ENCODE data around the gene FMN1. TPM values are rescaled to one million over a fixed set of nuclear protein-coding genes. Genes with fewer than 3 reads are reported as not detected.

The FMN1 gene
- total RNA-seq, 4 donors from 2014 or later = 12.6 to 52.2 (median 20.1) TPM

DNA sequence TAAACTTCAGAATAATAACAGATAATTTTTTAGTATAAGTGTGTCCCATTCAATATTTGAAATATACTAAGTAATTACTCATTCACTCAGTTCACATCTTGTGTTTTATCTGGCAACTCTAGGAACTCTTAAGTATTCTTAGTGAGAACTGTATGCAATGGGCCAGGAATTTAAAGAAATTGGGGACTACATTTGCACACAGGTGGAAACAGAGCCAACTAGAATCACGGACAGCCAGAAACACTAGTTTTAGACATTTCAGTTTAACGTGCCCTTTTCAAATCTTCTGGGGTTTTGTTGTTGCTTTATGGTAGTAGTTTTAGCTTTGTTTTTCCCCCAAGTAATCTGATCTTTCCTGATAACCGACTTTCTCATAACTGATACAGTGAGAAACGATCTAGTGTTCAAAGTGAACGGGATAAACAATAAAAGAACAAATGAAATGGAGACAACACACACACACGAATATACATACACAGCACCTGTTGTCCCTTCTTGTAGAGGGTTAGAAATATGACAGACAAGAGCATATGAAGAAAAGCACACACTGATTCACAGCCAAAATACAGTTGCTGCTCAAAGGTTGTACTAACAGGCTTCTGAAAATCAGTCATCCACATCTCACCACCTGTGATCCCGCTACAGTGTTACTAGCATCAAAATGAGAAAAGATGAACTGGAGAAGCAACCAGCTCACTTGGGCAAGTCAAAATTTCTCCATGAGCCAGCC is 167.0 kb downstream of the FMN1 start:
- WGBS, 2 donors = 34 to 66% methylated on average over 7 of the region's 7 CpGs
- DNase-seq (ENCODE audit: low spot score in 2 of 2) = no peak
- TF ChIP-seq, protein P1, sequence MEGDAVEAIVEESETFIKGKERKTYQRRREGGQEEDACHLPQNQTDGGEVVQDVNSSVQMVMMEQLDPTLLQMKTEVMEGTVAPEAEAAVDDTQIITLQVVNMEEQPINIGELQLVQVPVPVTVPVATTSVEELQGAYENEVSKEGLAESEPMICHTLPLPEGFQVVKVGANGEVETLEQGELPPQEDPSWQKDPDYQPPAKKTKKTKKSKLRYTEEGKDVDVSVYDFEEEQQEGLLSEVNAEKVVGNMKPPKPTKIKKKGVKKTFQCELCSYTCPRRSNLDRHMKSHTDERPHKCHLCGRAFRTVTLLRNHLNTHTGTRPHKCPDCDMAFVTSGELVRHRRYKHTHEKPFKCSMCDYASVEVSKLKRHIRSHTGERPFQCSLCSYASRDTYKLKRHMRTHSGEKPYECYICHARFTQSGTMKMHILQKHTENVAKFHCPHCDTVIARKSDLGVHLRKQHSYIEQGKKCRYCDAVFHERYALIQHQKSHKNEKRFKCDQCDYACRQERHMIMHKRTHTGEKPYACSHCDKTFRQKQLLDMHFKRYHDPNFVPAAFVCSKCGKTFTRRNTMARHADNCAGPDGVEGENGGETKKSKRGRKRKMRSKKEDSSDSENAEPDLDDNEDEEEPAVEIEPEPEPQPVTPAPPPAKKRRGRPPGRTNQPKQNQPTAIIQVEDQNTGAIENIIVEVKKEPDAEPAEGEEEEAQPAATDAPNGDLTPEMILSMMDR (IDR thresholded peaks at IDR 0.05) = no peak
- TF ChIP-seq POLR2A (IDR thresholded peaks at IDR 0.05) = no peak
- intact Hi-C loops (cut with DNase I; ENCODE audit: low total_unique reads) = no loop called here
- no peak overlapping the region for H3K4me3 ChIP-seq (ENCODE audit: low read depth, poor library complexity, severe bottlenecking)

DNA sequence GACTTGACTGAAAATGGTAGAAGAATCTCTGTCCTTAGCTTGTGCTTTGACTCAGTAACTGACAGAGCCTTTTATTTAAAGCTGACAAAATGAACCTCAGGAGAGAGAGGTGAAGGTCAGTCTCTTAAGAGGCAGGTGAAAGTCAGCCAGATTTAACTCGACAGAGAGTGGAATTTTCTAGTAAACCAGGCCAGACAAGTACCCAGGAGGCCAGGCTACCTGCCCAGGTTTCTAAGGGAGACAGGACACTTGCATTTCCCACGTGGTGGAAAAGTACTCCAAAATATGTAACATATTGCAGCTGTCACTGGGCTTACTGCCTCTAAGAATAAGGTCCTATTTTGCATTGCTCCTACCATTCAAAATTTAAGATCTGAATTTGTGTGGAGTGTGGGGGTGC is 167.9 kb downstream of the FMN1 start:
- no peak for DNase-seq (ENCODE audit: low spot score in 2 of 2)

DNA sequence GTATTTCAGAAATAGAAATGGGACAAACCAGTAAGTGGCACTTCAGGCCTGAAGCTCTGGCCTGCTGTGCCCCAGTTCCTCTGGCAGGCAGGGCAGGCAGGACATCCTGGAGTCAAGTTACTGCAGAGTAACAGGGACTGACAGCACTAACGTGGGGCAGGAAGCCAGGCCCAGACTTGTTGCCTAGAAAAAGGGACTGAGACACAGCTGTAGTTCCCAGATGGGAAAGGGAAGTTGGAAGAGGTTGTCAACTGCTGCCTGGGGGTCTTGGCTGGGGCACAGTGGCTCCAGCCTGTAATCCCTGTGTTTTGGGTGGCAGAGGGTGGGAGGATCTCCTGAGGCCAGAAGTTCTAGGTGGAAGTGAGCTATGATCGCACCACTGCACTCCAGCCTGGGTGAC is 171.9 kb downstream of the FMN1 start:
- intact Hi-C loops (cut with DNase I; ENCODE audit: low total_unique reads) = no loop called here
- WGBS, 2 donors = 21 to 27% methylated on average over 2 of the region's 2 CpGs
- peak; percentile 62 to 92 for DNase-seq (ENCODE audit: low spot score in 2 of 2)
- no peak for TF ChIP-seq POLR2A (IDR thresholded peaks at IDR 0.05)
- TF ChIP-seq, protein P1 (IDR thresholded peaks at IDR 0.05) = no peak
- H3K4me3 ChIP-seq (ENCODE audit: low read depth, poor library complexity, severe bottlenecking) = no peak overlapping the region

More for the DNA sequence above, 167.9 kb downstream of the FMN1 start:
- no peak overlapping the region for H3K4me3 ChIP-seq (ENCODE audit: low read depth, poor library complexity, severe bottlenecking)
- intact Hi-C loops (cut with DNase I; ENCODE audit: low total_unique reads) = no loop called here
- TF ChIP-seq, protein P1 (IDR thresholded peaks at IDR 0.05) = no peak
- TF ChIP-seq POLR2A (IDR thresholded peaks at IDR 0.05) = no peak
- 32 to 34% methylated on average over 2 of the region's 2 CpGs for WGBS, 2 donors

DNA sequence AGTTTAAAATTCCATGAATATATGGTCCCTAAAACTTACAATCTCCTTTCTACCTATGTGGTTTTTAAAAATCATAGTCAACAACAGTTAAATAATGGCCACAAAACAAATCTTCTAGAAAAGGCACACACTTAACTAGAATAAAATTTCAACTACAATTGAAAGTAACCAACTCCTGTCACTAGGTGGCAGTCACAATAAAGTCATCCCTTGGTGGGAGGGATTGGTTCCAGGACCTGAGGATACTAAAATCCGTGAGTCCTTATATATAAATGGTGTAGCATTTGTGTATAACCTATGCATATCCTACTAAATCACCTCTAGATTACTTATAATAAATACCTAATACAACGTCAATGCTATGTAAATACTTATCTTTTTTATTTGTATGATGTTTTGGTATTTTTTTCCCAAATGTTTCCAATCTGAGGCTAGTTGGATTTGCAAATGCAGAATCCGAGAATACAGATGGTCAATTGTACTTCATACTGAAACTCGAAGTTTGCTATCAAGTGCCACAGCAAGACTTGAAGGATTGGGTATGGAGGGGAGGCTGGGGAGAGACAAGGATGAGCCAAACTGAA is 172.6 kb downstream of the FMN1 start:
- no peak for TF ChIP-seq POLR2A (IDR thresholded peaks at IDR 0.05)
- TF ChIP-seq, protein P1 (IDR thresholded peaks at IDR 0.05) = no peak
- H3K4me3 ChIP-seq (ENCODE audit: low read depth, poor library complexity, severe bottlenecking) = no peak overlapping the region
- 14 to 18% methylated on average over 4 of the region's 4 CpGs for WGBS, 2 donors
- DNase-seq (ENCODE audit: low spot score in 2 of 2) = no peak
- intact Hi-C loops (cut with DNase I; ENCODE audit: low total_unique reads) = no loop called here

DNA sequence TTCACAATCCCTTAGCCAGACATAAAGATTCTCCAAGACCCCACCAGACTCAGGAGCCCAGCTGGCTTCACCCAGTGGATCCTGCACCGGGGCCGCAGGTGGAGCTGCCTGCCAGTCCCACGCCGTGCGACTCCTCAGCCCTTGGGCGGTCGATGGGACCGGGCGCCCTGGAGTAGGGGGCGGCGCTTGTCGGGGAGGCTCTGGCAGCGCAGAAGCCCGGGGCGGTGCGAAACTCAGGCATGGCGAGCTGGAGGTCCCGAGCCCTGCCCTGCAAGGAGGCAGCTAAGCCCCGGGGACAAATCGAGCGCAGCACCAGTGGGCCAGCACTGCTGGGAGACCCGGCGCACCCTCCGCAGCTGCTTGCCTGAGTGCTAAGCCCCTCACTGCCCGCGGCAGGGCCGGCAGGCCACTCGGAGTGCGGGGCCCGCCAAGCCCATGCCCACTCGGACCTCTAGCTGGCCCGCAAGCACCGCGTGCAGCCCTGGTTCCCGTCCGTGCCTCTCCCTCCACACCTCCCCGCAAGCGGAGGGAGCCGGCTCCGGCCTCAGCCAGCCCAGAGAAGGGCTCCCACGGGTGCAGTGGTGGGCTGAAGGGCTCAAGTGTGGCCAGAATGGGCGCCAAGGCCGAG is 175.0 kb downstream of the FMN1 start:
- 92 to 96% methylated on average over 28 to 40 of the region's 43 CpGs for WGBS, 2 donors
- DNase-seq (ENCODE audit: low spot score in 2 of 2) = no peak
- TF ChIP-seq, protein P1 (IDR thresholded peaks at IDR 0.05) = no peak
- intact Hi-C loops (cut with DNase I; ENCODE audit: low total_unique reads) = no loop called here
- no peak overlapping the region for H3K4me3 ChIP-seq (ENCODE audit: low read depth, poor library complexity, severe bottlenecking)
